Limb (tissue), 2 donors: ENCODE results near the gene AQP12B.

Experiments used
- DNase-seq, 2 donors: peaks; one replicate each; pipeline ENCODE4 v3.0.0-alpha.2; 2016; ENCODE audit errors: extremely low spot score in 2 of 2

Gene AQP12B

GRCh38 chr2:240717681-240718581 is 35.2 kb upstream of the AQP12B start:
- DNase-seq = no peak

- no peak for DNase-seq
These were observed 34.5 kb upstream of the AQP12B start for GRCh38 chr2:240717181-240717641.

GRCh38 chr2:240716130-240716798 is 33.6 kb upstream of the AQP12B start:
- no peak for DNase-seq

DNA sequence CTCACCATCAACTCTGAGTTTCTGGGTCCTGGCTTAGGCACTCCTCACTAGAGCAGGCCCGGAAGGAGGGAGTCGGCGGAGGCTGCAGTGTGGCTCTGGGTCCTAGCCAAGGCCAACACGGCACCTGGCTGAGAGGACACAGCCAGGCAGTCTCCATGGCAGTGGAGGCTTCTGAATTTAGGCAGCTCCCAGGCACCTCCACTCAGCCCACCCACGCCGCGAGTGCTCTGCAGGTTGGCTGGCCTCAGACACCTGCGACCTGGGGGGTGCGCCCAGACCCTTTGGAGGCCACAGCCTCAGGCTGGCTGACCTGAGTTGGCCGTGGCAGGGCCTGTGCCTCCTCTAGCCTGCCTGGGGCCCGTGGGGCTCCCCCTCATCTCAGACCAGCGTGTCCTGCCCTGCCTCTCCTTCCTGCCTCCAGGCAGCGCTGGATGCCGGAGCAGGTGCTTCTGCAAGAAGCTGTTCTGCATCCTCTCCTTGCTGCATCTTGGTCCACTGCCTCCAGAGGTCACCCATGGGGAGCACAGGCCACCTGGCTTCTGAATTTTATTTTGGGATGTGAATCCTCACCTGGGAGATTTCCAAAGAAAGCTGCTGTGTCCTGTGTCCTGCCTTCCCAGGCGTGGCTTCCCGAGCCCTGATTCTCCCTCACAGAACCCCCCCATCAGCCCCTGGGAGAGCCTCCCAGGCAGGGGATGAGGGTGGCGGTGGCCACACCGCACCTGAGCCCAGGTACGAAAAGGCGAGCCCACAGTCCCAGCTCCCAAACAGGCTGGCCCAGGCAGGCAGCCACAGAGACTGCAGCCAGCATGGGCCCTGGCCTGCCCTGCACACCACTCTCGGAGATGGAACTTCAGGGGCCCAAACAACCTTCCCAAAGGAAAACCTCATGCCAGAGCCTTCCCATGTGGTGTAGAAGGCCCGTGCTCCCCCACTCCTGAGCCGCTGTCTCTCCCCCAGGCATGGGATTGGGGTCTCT is 32.4 kb upstream of the AQP12B start:
- no peak for DNase-seq

- DNase-seq = no peak
These were observed 31.5 kb upstream of the AQP12B start for GRCh38 chr2:240713928-240714746.

- DNase-seq = no peak
These were observed 30.6 kb upstream of the AQP12B start for GRCh38 chr2:240713071-240713927.

DNA sequence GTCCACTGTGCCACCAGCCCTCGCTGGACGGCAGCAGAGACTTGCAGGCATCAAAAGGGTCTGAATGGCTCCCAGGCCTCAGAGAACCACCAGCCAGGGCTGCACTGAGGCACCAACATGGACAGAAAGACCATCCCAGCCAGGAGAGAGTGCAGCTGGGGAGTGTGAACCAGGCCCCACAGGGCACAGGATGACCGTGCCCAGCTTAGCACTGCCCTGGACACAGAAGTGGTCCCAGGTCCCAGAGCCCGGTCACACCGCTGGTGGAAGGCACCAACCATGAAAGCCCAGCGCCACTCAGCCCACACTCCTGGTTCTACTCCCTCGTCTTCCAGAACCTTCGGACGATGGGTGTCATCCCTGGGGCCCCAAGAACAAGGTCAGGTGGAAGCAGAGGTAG is 29.4 kb upstream of the AQP12B start:
- DNase-seq = no peak

- DNase-seq = no peak
These were observed 29.0 kb upstream of the AQP12B start for GRCh38 chr2:240711701-240712100.

GRCh38 chr2:240711296-240711695 is 28.6 kb upstream of the AQP12B start:
- no peak for DNase-seq

- no peak for DNase-seq
These were observed 25.8 kb upstream of the AQP12B start for GRCh38 chr2:240708457-240708856.

DNA sequence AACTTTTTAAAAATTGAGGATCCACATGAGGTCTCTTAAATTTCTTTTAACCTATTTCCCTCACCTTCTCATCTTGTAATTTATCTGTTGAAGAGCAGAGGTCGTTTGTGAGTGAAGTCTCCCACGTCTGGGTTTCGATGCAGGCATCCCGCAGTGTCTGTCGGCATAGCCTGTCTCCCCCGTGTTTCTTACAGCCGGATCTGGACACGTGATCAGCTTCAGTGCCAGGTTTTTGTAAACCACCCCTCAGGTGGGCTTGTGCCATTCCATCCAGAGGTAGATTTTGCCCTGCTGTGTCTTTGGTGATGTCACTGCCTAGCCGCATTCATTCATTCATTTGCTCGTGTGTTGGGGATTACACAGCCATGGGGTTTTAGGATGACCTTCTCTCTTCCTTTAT is 25.1 kb upstream of the AQP12B start:
- DNase-seq = no peak

DNA sequence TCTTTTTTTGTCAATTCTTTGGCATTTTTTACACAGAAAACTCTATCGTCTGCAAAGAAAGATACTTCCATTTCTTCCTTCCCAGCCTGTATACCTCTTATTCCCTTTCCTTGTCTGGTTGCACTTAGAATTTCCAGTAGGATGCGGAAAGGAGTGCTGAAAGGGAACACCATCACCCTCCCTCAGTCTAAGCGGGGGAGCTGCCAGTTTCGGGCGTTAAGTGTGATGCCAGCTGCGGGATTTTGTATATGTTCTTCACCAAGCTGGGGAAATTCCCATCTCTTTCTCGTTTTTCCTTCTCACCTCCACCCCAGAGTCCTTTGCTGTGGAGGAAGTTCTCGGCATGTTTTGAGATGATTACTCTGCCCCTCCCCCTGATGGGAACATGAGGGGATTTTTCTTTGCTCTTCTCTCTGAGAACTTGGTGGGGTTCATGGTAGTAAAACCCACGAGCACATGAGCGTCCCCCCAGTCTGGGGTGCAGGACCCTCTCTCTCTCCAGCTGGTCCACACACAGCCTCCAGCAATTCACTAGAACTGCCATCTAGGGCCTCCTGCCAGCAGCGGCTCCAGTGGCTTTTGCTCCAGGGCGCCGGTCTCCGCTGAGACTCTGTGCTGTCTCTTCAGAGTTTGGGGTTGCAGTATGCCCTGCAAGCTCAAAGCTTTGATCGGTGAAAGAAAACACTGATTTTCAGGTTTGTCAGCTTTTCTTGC is 24.5 kb upstream of the AQP12B start:
- DNase-seq = no peak

DNA sequence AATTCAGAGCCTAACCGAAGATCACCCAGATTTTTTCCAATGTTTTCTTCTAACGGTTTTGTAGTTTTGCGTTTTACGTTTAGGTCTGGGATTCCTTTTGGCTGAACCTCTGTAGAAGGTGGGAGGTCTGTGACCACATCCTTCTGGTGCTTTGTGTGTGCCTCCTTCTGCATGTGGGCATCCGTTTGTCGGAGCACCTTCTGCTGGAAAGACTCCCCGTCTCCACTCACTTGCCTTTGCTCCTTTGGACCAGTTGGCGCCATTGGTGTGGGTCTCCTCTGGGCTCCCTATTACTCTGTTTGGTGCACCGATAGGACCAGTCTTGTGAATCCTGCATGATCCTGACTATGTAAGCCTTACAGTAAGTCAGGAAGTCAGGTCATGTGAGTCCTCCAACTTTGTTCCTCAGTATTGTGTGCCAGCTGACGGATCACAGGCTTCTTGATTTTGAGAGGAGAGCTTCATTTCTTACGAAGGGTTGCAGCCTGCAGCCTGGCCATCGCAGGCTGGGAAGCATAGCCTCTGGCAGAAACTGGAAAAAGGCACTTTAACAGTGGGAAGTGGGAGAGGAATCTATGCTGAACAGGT is 22.6 kb upstream of the AQP12B start:
- DNase-seq = no peak

DNA sequence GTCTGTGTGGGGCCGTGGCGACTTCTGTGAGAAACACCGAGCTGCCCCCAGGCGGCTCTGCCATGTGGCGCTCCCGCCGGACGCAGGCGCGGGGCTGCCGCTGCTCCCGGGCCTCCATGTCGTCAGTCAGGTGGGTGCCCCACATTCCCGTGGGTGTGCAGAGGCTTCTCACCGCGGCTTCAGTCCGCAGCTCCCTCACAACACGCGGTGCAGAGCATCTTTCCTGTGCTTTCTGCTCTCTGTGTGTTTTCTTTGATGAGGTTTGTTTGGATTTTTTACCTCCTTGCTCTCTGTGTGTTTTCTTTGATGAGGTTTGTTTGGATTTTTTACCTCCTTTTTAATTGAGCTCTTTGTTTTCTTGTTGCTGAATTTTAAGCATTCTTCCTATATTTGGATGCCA is 22.0 kb upstream of the AQP12B start:
- no peak for DNase-seq

DNA sequence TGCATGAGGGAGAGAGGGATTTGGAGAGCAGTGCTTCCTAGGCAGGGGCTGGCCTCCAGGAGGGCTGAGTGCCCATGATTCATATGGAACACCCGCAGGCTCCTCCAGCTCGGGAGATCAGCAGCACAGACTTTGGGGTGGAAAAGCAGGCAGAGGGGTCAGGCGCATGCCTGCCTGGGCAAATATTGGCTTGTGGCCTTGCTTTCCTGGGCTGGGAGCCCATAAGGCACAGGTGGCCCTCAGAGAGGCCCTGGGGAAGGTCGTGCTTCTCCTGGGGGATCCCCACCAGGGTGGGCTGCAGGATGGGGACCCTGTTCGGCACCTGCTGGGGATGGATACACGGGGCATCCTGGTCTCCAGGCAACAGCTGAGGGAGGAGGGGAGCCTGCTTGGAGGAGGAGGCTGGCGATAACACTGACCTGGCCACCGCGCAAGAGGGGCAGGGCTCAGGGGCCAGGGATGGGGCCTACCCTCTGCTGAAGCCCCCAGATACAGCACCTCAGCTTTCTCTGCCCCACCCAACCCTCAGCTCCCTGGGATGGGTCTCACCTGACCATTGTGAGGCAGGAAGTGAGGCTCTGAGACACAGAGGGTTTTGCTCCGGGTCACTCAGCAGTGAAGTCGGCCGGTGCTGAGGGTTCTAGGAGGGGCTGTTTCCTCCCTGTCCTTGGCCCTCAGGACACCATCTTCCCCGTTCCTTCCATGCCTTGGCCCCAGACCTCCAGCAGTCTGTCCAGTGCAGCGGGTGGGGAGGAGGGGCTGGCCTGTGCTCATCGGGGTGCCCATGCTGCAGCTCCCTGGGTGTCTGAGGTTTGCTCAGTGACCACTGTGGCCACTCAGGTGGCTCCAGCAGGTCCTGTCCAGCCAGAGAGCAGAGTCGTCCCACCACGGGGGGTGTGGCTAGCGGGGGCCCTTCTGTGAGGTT is 21.0 kb upstream of the AQP12B start:
- DNase-seq = no peak

DNA sequence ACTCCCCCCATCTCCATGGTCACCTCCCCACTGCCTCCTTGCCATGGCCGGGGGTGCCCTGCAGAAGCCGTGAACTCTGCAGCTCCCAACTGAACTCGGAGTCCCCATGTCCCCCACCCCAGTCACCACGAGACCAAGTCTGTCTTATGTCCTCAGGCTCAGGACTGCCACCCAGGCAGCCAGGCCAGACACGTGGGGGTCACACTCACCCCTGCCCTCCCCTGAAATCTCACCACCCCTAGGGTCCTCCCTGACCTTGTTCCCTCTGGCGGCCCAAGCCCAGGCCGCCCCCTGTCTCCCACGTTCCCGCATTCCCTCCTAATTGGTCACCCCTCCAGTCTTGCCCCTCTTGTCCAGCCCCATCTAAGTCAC is 19.9 kb upstream of the AQP12B start:
- no peak for DNase-seq

GRCh38 chr2:240701736-240702639 is 19.3 kb upstream of the AQP12B start:
- DNase-seq = no peak
